Mesenchymal stem cell (in vitro differentiated cells and primary cell): ENCODE results near the gene ERBB2.
A peak's percentile ranks its signal among the peaks of the same experiment; 100 is the strongest.

Experiments used
- DNase-seq: peaks from one replicate; pipeline ENCODE4 v3.0.0-alpha.2; 2013
- H2AFZ ChIP-seq: one replicate; pipeline ENCODE4 v1.6.1; 2013; ENCODE audit warnings: low read depth, mild to moderate bottlenecking, control low read depth, inconsistent platforms, low read length, moderate library complexity
- H2AK5ac ChIP-seq: 2 replicates; pipeline ENCODE4 v1.6.1; 2013; ENCODE audit warnings: low read length, moderate library complexity, mild to moderate bottlenecking, inconsistent platforms; ENCODE audit not compliant: severe bottlenecking
- H2BK120ac ChIP-seq: one replicate; pipeline ENCODE4 v1.6.1; 2013; ENCODE audit warnings: low read depth, mild to moderate bottlenecking, inconsistent platforms, low read length, moderate library complexity
- H2BK12ac ChIP-seq, 2 experiments: one replicate each; pipeline ENCODE4 v1.6.1; 2013; ENCODE audit warnings: inconsistent platforms in 2 of 2, low read length in 2 of 2, mild to moderate bottlenecking in 2 of 2, moderate library complexity in 2 of 2, control low read depth in 1 of 2
- H2BK15ac ChIP-seq: one replicate; pipeline ENCODE4 v1.6.1; 2013; ENCODE audit warnings: mild to moderate bottlenecking, low read depth, inconsistent platforms; ENCODE audit not compliant: poor library complexity, severe bottlenecking
- H2BK5ac ChIP-seq: 2 replicates; pipeline ENCODE4 v1.6.1; 2013; ENCODE audit warnings: low read depth, mild to moderate bottlenecking, low read length, control low read depth, inconsistent platforms; ENCODE audit not compliant: poor library complexity, severe bottlenecking
- H3K14ac ChIP-seq, 2 experiments: one replicate each; pipeline ENCODE4 v1.6.1; 2013; ENCODE audit warnings: inconsistent platforms in 2 of 2, low read length in 2 of 2, control low read depth in 1 of 2, mild to moderate bottlenecking in 1 of 2, moderate library complexity in 1 of 2
- H3K18ac ChIP-seq, 2 experiments: one replicate each; pipeline ENCODE4 v1.6.1; 2013; ENCODE audit warnings: inconsistent platforms in 2 of 2, low read length in 2 of 2, control low read depth in 1 of 2, low read depth in 1 of 2, mild to moderate bottlenecking in 1 of 2
- H3K23ac ChIP-seq, 2 experiments: one replicate each; pipeline ENCODE4 v1.6.1; 2013; ENCODE audit warnings: inconsistent platforms in 2 of 2, low read length in 2 of 2, mild to moderate bottlenecking in 2 of 2, moderate library complexity in 2 of 2, control low read depth in 1 of 2
- H3K27ac ChIP-seq: 2 replicates; pipeline ENCODE4 v1.5.1; 2013; ENCODE audit warnings: mild to moderate bottlenecking, moderate library complexity, low read length, control low read depth, inconsistent platforms; ENCODE audit not compliant: poor library complexity, severe bottlenecking
- H3K27me3 ChIP-seq, 2 experiments: 2 replicates each; pipeline versions ENCODE4 v1.6.1 to v1.7.0; 2013; ENCODE audit warnings: low read length in 2 of 2, mild to moderate bottlenecking in 2 of 2, moderate library complexity in 2 of 2, control low read depth in 1 of 2, inconsistent platforms in 1 of 2; ENCODE audit not compliant: control insufficient read depth in 1 of 2, insufficient read depth in 1 of 2
- H3K36me3 ChIP-seq, 2 experiments: 2 replicates each; pipeline versions ENCODE4 v1.6.1 to v1.7.0; 2013; ENCODE audit warnings: low read length in 2 of 2, control low read depth in 1 of 2, inconsistent platforms in 1 of 2, low read depth in 1 of 2, mild to moderate bottlenecking in 1 of 2; ENCODE audit not compliant: insufficient read depth in 2 of 2, control insufficient read depth in 1 of 2
- H3K4ac ChIP-seq, 2 experiments: one replicate each; pipeline ENCODE4 v1.6.1; 2013; ENCODE audit warnings: inconsistent platforms in 2 of 2, low read length in 2 of 2, mild to moderate bottlenecking in 2 of 2, moderate library complexity in 2 of 2, control low read depth in 1 of 2, low read depth in 1 of 2
- H3K4me1 ChIP-seq: 2 replicates; pipeline ENCODE4 v1.6.1; 2013; ENCODE audit warnings: low read depth, low read length, control low read depth; ENCODE audit not compliant: control insufficient read depth, insufficient read depth
- H3K4me2 ChIP-seq: 2 replicates; pipeline ENCODE4 v1.6.1; 2013; ENCODE audit warnings: low read length, mild to moderate bottlenecking, inconsistent platforms; ENCODE audit not compliant: poor library complexity, severe bottlenecking
- H3K4me3 ChIP-seq, 2 experiments: 2 replicates each; pipeline versions ENCODE4 v1.5.1 to v1.7.0; 2013; ENCODE audit warnings: low read length in 2 of 2, mild to moderate bottlenecking in 2 of 2, control low read depth in 1 of 2, low read depth in 1 of 2; ENCODE audit not compliant: insufficient read depth in 1 of 2
- H3K79me1 ChIP-seq: replicated peaks from 2 replicates; pipeline ENCODE4 v1.6.1; 2013; ENCODE audit warnings: mild to moderate bottlenecking, control low read depth, low read length, inconsistent platforms; ENCODE audit not compliant: poor library complexity, severe bottlenecking
- H3K9ac ChIP-seq: 2 replicates; pipeline ENCODE4 v1.7.0; 2013; ENCODE audit warnings: mild to moderate bottlenecking, low read length, moderate library complexity
- H3K9me3 ChIP-seq: 2 replicates; pipeline ENCODE4 v1.7.0; 2013; ENCODE audit warnings: mild to moderate bottlenecking, low read length; ENCODE audit not compliant: control insufficient read depth
- H4K8ac ChIP-seq: one replicate; pipeline ENCODE4 v1.6.1; 2013; ENCODE audit warnings: inconsistent platforms, mild to moderate bottlenecking, low read length, moderate library complexity
- H4K91ac ChIP-seq: one replicate; pipeline ENCODE4 v1.6.1; 2013; ENCODE audit warnings: mild to moderate bottlenecking, low read length, inconsistent platforms
- WGBS: methylation state at CpG from one replicate; pipeline ENCODE4 v1.1.7; 2013; ENCODE audit warnings: mixed read lengths; 5-methylcytosine and 5-hydroxymethylcytosine counted together

The ERBB2 gene

GRCh38 chr17:39737760-39738567 is 38.1 kb downstream of the ERBB2 start, which contains the start of gene GRB7:
Gene GRB7, plus strand, starts transcription at chr17:39737938. Its CDS starts 4,364 bp downstream, at chr17:39742302.
- peaks cover 0 to 2% of the 10 kb centered on the region in 2 experiments for H3K27me3 ChIP-seq
- peak within 1 kb of the TSS in 1 of 2 experiments; percentile 31 for H3K23ac ChIP-seq
- no peak within 1 kb of the TSS for H3K14ac ChIP-seq
- peaks cover 0 to 11% of the 10 kb centered on the region in 2 experiments for H3K36me3 ChIP-seq
- H3K27ac ChIP-seq, result peak within 1 kb of the TSS; percentile 81
- H3K4me3 ChIP-seq, result peak within 1 kb of the TSS; percentile 61 to 66
- peak within 1 kb of the TSS; percentile 49 for H2AFZ ChIP-seq
- H3K18ac ChIP-seq, result no peak within 1 kb of the TSS
- H3K79me1 ChIP-seq, result peaks cover 19% of the 10 kb centered on the region
- no peak within 1 kb of the TSS for H4K91ac ChIP-seq
- H3K4me2 ChIP-seq, result peak within 1 kb of the TSS; percentile 93
- WGBS, result 3% methylated on average over 25 of the region's 34 CpGs
- H4K8ac ChIP-seq, result no peak within 1 kb of the TSS
- no peaks in the 10 kb centered on the region for H3K9me3 ChIP-seq
- H2BK12ac ChIP-seq, result no peak within 1 kb of the TSS
- H3K4ac ChIP-seq, result no peak within 1 kb of the TSS
- no peak within 1 kb of the TSS for H3K9ac ChIP-seq
- peak within 1 kb of the TSS; percentile 55 for H2AK5ac ChIP-seq
- no peak within 1 kb of the TSS for H2BK5ac ChIP-seq
- H3K4me1 ChIP-seq, result peaks cover 31% of the 10 kb centered on the region
- no peak for DNase-seq
- H2BK15ac ChIP-seq, result no peak within 1 kb of the TSS
- H2BK120ac ChIP-seq, result no peak within 1 kb of the TSS

- Histone ChIP-seq H3K9me3 (no peaks in the 10 kb centered on the region), H3K9ac (no peak overlapping the region), H3K4me3 (peak overlapping the region; percentile 61 to 66), H2BK12ac (no peak overlapping the region), H3K79me1 (peaks cover 21% of the 10 kb centered on the region), H3K4me1 (peaks cover 31% of the 10 kb centered on the region), H3K4ac (no peak overlapping the region), H3K18ac (no peak overlapping the region), H3K27me3 (peaks cover 0 to 6% of the 10 kb centered on the region in 2 experiments), H4K91ac (no peak overlapping the region), H3K27ac (peak overlapping the region; percentile 81), H2AK5ac (no peak overlapping the region), H2BK120ac (no peak overlapping the region), H4K8ac (no peak overlapping the region), H2BK15ac (no peak overlapping the region), H3K23ac (no peak overlapping the region), H3K4me2 (peak overlapping the region; percentile 93), H3K14ac (no peak overlapping the region), H2AFZ (no peak overlapping the region), H2BK5ac (no peak overlapping the region), H3K36me3 (peaks cover 0 to 17% of the 10 kb centered on the region in 2 experiments)
- DNase-seq, result no peak
- WGBS, result 8% methylated on average over 9 of the region's 13 CpGs
Measured at GRCh38 chr17:39738568-39738901, 38.7 kb downstream of the ERBB2 start.

GRCh38 chr17:39738983-39739884 is 39.4 kb downstream of the ERBB2 start:
- Histone ChIP-seq H4K91ac (peak overlapping the region; percentile 7), H3K27me3 (peaks cover 0 to 6% of the 10 kb centered on the region in 2 experiments), H2BK12ac (no peak overlapping the region), H3K36me3 (peaks cover 0 to 24% of the 10 kb centered on the region in 2 experiments), H2BK15ac (no peak overlapping the region), H3K14ac (no peak overlapping the region), H3K9me3 (no peaks in the 10 kb centered on the region), H3K4me3 (peak overlapping the region; percentile 63 to 66), H2BK5ac (peak overlapping the region; percentile 96), H3K4me1 (peaks cover 31% of the 10 kb centered on the region), H3K27ac (peak overlapping the region; percentile 89), H2BK120ac (no peak overlapping the region), H3K9ac (peak overlapping the region; percentile 61), H2AFZ (peak overlapping the region; percentile 10), H3K4me2 (peak overlapping the region; percentile 93), H3K4ac (no peak overlapping the region), H3K18ac (no peak overlapping the region), H3K23ac (no peak overlapping the region), H2AK5ac (peak overlapping the region; percentile 99), H4K8ac (peak overlapping the region; percentile 74), H3K79me1 (peaks cover 22% of the 10 kb centered on the region)
- 9% methylated on average over 26 of the region's 32 CpGs for WGBS
- DNase-seq, result no peak
